OCI-LY1 (cell line): ENCODE measurements around the gene APOH.

Experiments
- H2AFZ ChIP-seq: fragments of 200-600 bp; sonication (generic), shearing (Covaris generic); 2 replicates; pipeline ENCODE4 v1.6.0; 2014; ENCODE audit warnings: antibody characterized with exemption, mild to moderate bottlenecking, low read length
- H3F3A ChIP-seq: fragments of 200-600 bp; sonication (generic), shearing (Covaris generic); 2 replicates; pipeline ENCODE4 v1.6.0; 2014; ENCODE audit warnings: mild to moderate bottlenecking, antibody characterized with exemption, low read length, moderate library complexity; ENCODE audit not compliant: insufficient read depth
- H3K27ac ChIP-seq: fragments of 200-600 bp; sonication (generic); 2 replicates; pipeline ENCODE4 v1.5.1; 2014; ENCODE audit warnings: low read length, mixed run types, mild to moderate bottlenecking, low read depth; ENCODE audit not compliant: poor library complexity, severe bottlenecking
- H3K27me3 ChIP-seq: fragments of 200-600 bp; sonication (generic); 2 replicates; pipeline ENCODE4 v1.6.0; 2014; ENCODE audit warnings: antibody characterized with exemption, mild to moderate bottlenecking, low read length, moderate library complexity; ENCODE audit not compliant: insufficient read depth
- H3K36me3 ChIP-seq: fragments of 200-600 bp; sonication (generic); 2 replicates; pipeline ENCODE4 v1.6.1; 2014; ENCODE audit warnings: mild to moderate bottlenecking, antibody characterized with exemption, low read length, moderate library complexity, mixed read lengths; ENCODE audit not compliant: insufficient read depth
- H3K4me1 ChIP-seq: fragments of 200-600 bp; sonication (generic); 2 replicates; pipeline ENCODE4 v1.5.1; 2014; ENCODE audit warnings: mild to moderate bottlenecking, low read length, moderate library complexity; ENCODE audit not compliant: insufficient read depth, severe bottlenecking
- H3K4me2 ChIP-seq: fragments of 200-600 bp; sonication (generic), shearing (Covaris generic); 2 replicates; pipeline ENCODE4 v1.6.1; 2014; ENCODE audit warnings: low read length
- H3K4me3 ChIP-seq: fragments of 200-600 bp; sonication (generic); 2 replicates; pipeline ENCODE4 v1.5.1; 2014; ENCODE audit warnings: low read length, low read depth, mild to moderate bottlenecking, mixed read lengths; ENCODE audit not compliant: poor library complexity, severe bottlenecking
- H3K79me2 ChIP-seq: fragments of 200-600 bp; shearing (Covaris generic); 2 replicates; pipeline ENCODE4 v1.6.1; 2016; ENCODE audit warnings: mixed run types, low read length, mixed read lengths; ENCODE audit not compliant: insufficient read depth
- H3K9ac ChIP-seq: fragments of 200-600 bp; sonication (generic), shearing (Covaris generic); 2 replicates; pipeline ENCODE4 v1.6.1; 2014; ENCODE audit warnings: mild to moderate bottlenecking, low read length, mixed read lengths
- H3K9me2 ChIP-seq: fragments of 200-600 bp; sonication (generic), shearing (Covaris generic); 2 replicates; pipeline ENCODE4 v1.6.1; 2014; ENCODE audit warnings: low read depth, mild to moderate bottlenecking, low read length, mixed read lengths
- H3K9me3 ChIP-seq: fragments of 200-600 bp; shearing (Covaris generic); 2 replicates; pipeline ENCODE4 v1.6.1; 2014; ENCODE audit warnings: low read length, mixed read lengths
- H4K20me1 ChIP-seq: fragments of 200-600 bp; sonication (generic), shearing (Covaris generic); 2 replicates; pipeline ENCODE4 v1.6.0; 2016; ENCODE audit warnings: mild to moderate bottlenecking, low read length; ENCODE audit not compliant: insufficient read depth
- CTCF ChIP-seq: fragments of 200-600 bp; sonication (generic), shearing (Covaris generic); IDR thresholded peaks from 2 replicates; pipeline ENCODE4 v1.5.1; 2017; ENCODE audit warnings: mild to moderate bottlenecking, antibody characterized with exemption, low read length, moderate library complexity, mixed read lengths
- EZH2 ChIP-seq: fragments of 200-600 bp; sonication (generic), shearing (Covaris generic); IDR thresholded peaks from 2 replicates; pipeline ENCODE4 v1.8.0; 2017; ENCODE audit warnings: borderline replicate concordance, mixed run types, mild to moderate bottlenecking, antibody characterized with exemption, low read length, moderate library complexity, mixed read lengths

The APOH gene

GRCh38 chr17:66271512-66271911, 42.3 kb upstream of the APOH start:
- Histone ChIP-seq H3K36me3 (no peaks in the 10 kb centered on the region; the same call in 1 of the 2 replicates), H3F3A (no peaks in the 10 kb centered on the region), H3K9me2 (no peaks in the 10 kb centered on the region), H3K27ac (no peak overlapping the region), H4K20me1 (no peaks in the 10 kb centered on the region), H3K4me2 (no peak overlapping the region), H3K9ac (no peak overlapping the region), H3K4me1 (no peaks in the 10 kb centered on the region), H3K4me3 (no peak overlapping the region), H3K79me2 (no peaks in the 10 kb centered on the region), H3K27me3 (peaks cover 3% of the 10 kb centered on the region; the same call in 1 of the 2 replicates), H3K9me3 (peaks cover 17% of the 10 kb centered on the region), H2AFZ (no peak overlapping the region)
- no peak for TF ChIP-seq EZH2
- no peak for TF ChIP-seq CTCF

DNA sequence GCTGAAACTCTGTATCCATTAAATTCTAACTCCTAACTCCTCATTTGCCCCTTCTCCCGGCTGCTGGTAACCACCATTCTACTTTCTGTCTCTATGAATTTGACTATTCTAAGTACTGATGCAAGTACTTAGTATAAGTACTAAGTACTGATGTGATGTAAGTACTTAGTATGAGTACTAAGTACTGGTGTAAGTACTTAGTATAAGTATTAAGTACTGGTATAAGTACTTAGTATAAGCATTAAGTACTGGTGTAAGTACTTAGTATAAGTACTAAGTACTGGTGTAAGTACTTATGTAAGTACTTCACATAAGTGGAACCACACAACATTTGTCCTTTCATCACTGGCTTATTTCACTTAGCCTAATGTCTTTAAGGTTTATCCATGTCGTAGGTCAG, 40.9 kb upstream of the APOH start:
- Histone ChIP-seq H3K27ac (no peak overlapping the region), H3K9ac (no peak overlapping the region), H3K4me2 (no peak overlapping the region), H3K27me3 (peaks cover 3% of the 10 kb centered on the region; the same call in 1 of the 2 replicates), H3K9me2 (no peaks in the 10 kb centered on the region), H4K20me1 (no peaks in the 10 kb centered on the region), H3K4me1 (no peaks in the 10 kb centered on the region), H3K36me3 (no peaks in the 10 kb centered on the region; the same call in 1 of the 2 replicates), H3K4me3 (no peak overlapping the region), H2AFZ (no peak overlapping the region), H3K9me3 (peaks cover 17% of the 10 kb centered on the region), H3F3A (no peaks in the 10 kb centered on the region), H3K79me2 (no peaks in the 10 kb centered on the region)
- no peak for TF ChIP-seq EZH2
- TF ChIP-seq CTCF: no peak

DNA sequence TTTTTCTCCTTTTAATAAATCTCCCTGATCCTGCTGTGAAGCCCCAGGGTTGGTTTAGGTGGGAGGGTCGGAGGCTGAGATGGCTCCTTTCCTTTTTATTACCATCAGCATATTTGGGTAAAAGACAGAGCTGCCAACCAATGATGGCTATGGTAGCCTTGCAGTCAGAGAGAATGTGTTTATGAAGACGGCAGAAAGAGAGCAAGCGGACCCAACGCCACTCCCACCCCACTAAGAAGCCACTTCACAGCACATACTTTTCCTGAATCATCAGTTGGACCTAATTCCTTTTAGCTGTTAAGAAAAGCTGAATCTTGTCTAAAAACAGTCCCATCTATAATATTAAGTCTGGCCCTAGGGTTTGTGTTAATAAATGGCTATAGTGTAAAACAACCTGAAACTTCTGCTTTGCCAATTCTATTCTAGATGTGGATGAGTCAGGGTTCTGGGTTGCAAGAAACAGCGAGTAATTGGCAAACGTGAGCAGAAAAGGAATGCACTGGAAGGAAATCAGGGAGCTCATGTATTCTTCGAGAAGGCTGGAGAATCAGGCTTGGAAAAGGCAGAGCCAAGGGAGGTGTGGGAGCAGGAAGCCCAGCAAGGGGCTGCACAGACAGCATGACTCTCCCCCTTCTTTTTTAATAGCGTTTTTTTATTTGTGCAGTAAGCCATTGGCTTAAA, 39.2 kb upstream of the APOH start:
- Histone ChIP-seq H3K9me2 (no peaks in the 10 kb centered on the region), H3K27ac (no peak overlapping the region), H3K9ac (no peak overlapping the region), H3K4me3 (no peak overlapping the region), H3K4me2 (no peak overlapping the region), H4K20me1 (no peaks in the 10 kb centered on the region), H3F3A (no peaks in the 10 kb centered on the region), H3K36me3 (no peaks in the 10 kb centered on the region; the same call in 1 of the 2 replicates), H3K27me3 (peaks cover 3% of the 10 kb centered on the region; the same call in 1 of the 2 replicates), H3K9me3 (peaks cover 21% of the 10 kb centered on the region), H2AFZ (no peak overlapping the region), H3K79me2 (no peaks in the 10 kb centered on the region), H3K4me1 (no peaks in the 10 kb centered on the region)
- TF ChIP-seq CTCF (no peak), EZH2 (no peak)
